Dermis blood vessel endothelial cell (primary cell): ENCODE measurements around the gene C1orf198. TPM values are rescaled to one million over a fixed set of nuclear protein-coding genes. Genes with fewer than 3 reads are reported as not detected.
A peak's percentile ranks its signal among the peaks of the same experiment; 100 is the strongest.

Source experiments
- DNase-seq: peaks from one replicate; pipeline ENCODE4 v3.0.0; 2010
- total RNA-seq: library from RNA; depleted of rRNA; stranded (reverse); fragments of >200 nt; gene quantifications from 2 replicates; pipeline ENCODE4 v1.2.3, GENCODE V29; 2014

The C1orf198 gene
- total RNA-seq, 1 donor from 2014 or later = 20.8 TPM

DNA sequence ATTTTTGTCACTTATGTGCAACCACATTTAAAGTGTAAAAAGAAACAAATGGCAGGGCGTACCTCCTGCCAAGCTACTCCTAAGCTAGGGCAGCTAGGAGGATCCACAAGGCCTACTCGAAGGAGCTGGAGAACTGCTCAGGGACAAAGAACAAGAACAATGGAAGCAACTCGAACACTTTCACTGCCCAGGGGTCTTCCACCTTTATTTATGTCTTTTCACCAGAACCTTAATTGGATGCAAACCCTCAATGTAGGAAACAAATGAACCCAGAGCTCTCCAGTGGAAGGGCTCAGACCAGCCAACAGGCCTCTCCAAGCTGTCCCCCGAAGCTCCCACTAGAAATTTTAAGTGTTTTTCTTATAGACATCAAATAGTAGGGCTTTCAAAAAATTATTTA is 39.9 kb downstream of the C1orf198 start:
- DNase-seq = no peak

DNA sequence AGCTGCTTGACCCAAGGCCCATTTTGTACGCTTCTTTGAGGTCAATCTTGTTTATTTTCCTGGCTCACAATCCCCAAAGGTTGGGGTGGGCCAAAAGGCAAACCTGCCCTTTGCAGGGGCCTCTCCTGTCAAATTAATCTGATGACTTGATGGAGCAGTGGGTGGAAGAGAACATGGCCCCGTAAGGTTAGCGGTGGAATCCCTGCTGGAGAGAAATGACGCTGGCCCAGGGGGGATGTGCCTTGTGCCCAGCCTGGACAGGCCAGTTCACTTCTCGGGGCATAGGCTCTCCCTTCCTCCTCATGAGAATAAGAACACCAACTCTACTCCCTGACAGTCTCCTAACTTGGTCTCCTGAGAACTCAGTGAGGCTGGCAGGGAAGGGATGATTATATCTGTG is 40.5 kb downstream of the C1orf198 start:
- DNase-seq = no peak

GRCh38 chr1:230827081-230827681 is 41.1 kb downstream of the C1orf198 start:
- no peak for DNase-seq

DNA sequence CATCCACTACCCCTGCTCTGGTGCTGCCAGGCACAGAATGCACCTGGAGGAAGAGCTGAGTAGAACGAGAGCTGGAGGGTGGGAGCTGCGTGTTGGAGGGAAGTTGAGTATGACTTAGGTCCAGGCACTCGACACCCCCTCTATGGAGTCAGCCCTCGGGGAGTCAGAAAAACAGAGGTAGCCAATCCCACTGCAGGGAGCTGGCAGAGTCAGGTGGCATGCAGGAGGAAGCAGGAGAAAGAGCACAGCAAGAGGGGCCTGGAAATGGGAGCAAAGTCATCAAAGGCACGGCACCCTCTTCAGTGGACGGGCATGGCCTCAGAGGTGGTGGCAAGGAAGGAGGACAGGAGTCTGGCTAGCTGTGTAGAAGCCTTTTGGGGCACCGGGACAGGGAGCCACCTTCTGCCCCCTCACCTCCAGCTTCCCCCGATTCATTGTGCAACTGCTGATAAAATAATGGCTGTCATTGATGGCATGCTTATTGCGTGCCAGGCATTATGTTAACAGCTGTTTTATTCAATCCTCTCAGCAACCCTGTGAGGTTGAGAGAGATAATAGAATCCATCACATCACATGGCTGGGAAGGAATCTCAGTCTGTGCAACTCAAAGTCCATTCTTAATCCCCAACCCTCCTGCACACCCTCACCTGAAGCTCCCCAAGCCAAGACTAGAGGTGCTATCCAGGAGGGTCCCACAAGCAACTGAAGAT is 42.0 kb downstream of the C1orf198 start:
- DNase-seq = no peak

DNA sequence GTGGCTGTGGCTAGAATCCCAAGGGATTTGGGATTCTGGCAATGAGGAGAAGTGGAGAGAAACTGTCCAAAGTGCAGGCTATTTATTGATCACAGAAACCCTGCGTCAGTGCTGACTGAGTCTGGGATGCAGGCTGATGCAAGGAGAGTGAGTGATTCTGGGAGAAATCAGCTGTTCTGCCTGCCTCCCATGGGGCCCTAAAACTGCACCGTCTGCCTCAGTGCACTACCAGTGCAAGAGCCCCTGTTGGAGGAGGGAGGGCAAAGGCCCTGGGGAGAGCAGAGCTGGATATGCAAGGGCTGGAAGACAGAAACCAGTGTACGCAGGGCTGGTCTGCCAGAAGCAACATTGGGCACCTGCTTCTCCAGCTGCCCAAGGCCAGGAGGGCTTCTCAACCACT is 42.6 kb downstream of the C1orf198 start:
- DNase-seq = no peak

GRCh38 chr1:230824919-230825721 is 43.2 kb downstream of the C1orf198 start:
- DNase-seq = peak; percentile 64

- DNase-seq = peak; percentile 24
Observed at GRCh38 chr1:230824551-230824918, 43.8 kb downstream of the C1orf198 start.

GRCh38 chr1:230823931-230824381 is 44.4 kb downstream of the C1orf198 start:
- DNase-seq = no peak

DNA sequence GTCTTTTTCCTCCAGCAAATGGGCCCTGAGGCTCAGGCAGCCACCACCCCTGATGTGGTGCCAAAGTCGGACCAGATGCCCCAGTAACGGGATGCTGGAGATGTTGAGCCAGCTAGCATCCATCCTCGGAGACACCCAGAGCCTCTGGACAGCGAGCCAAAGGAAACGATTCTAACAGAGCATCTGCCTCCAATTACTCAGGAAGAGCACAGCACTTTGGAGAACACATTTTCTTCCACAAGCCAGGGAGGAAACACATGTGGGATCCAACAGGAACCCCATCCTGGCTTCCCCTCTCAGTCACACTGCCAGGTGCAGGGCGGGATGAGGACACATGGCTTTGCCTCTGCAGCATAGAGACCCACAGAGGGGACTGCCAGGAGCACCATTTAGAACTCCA is 44.9 kb downstream of the C1orf198 start:
- DNase-seq = peak; percentile 85

DNA sequence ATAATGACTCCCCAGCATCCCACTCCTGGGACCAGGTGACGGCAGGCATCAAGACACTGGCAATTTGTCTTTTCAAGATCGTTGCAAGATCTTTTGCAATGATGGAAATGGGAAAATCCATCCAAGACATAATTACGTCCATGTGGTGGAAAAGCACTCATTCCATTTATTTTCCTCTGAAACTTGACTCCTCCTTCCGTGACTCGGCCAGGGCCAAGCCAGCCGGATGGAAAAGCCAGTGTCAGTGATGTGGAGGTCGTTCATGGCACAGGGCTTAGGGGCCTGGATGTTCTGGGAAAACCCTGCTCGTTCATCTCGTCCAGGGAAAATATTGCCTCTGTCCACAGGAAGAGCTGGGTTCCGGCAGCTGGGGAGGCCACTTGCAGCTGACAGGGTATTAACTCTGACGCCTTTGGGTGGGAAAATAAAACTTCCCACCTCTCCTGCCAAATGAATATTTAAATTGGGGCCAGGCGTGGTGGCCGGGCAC is 46.2 kb downstream of the C1orf198 start:
- peak; percentile 86 for DNase-seq

DNA sequence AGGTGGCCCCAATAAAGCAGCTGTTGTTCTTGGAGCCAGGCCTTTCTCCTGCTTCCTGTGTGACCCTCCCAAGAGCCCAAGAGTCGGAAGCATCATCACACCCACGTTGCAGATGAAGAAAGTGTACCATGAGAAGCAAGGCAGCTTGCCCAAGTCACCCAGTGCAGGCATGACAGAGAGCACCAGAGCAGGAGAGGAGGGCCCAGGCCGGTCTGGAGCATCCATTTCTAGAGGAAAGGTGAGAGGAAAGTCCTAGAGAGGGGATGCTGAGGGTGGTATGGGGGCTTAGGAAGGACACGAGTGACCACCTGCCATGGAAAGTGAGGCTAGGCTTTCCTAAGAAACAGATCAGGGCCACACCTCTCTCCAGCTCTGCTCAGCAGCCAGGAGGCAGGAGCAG is 47.0 kb downstream of the C1orf198 start:
- DNase-seq = no peak

DNA sequence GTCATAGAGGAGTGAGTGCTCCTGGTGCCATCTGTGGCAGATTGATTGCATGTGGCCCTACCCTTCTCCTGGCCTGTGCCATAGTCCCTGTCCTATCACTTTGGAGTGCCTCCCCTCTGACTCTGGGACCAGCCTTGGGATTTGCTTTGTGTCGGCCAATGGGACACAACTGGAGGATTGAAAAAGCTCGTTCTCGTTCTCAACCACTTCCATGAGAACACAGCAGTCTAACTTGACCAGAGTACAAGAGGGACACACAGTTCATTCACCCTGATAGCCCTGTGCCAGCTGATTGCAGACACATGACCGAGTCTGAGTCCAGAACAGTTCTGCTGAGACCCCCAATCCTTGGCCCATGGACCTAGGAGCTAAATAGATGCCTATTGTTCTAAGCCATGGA is 47.8 kb downstream of the C1orf198 start:
- DNase-seq = no peak

- DNase-seq = no peak
Observed at GRCh38 chr1:230819976-230820375, 48.3 kb downstream of the C1orf198 start.

- no peak for DNase-seq
Observed at GRCh38 chr1:230818901-230819300, 49.4 kb downstream of the C1orf198 start.

- no peak for DNase-seq
Observed at GRCh38 chr1:230818367-230818766, 50.0 kb downstream of the C1orf198 start.

GRCh38 chr1:230816018-230816417 is 52.3 kb downstream of the C1orf198 start:
- no peak for DNase-seq

DNA sequence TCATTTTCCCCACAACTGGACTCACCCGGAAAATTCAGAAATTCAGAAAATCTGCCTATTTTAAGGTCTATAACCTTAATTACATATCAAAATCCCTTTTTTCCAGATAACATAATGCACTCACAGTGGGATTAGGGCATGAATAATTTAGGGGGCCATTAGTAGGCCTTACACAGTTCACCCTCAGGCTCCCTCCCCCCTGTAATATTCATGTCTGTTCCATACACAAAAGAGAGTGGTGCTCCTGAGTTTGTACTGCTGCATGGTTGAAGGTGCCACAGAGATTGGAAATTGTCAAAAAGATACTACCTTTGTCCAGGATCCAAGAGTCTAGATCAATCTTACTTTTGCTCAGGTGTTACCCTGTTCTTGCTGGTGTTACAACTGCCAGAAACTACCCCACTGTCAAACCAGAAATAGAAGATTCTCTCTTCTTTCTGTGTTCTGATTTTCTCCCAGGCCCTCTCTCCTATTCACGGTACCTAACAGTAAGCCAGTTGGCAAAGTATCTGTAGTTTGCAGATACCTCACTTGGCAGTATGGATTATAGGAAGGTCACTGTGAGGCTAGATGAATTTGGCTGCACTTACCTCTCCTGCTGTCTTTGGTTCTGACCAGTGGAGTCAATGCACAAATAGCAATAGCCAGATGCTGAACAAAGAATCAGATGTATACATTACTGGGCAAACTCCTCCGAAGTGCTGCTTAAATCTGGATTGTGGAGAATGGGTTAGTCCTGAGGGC is 53.2 kb downstream of the C1orf198 start:
- no peak for DNase-seq

DNA sequence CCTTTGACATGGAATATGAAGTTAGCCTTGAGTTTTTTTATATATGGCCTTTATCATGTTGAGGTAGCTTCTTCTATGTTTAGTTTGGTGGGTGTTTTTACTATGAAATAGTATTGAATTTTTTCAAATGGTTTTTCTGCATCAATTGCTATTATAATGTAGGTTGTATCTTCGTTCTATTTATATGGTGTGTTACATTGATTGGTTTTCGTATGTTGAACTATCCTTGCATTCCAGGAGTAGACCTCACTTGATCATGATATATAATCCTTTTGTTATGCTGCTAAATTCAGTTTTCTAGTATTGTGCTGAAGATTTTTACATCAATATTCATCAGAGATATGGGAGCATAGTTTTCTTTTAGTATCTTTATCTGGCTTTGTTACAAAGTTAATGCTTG is 55.8 kb downstream of the C1orf198 start:
- DNase-seq = no peak

- no peak for DNase-seq
Observed at GRCh38 chr1:230809256-230809990, 58.9 kb downstream of the C1orf198 start.

DNA sequence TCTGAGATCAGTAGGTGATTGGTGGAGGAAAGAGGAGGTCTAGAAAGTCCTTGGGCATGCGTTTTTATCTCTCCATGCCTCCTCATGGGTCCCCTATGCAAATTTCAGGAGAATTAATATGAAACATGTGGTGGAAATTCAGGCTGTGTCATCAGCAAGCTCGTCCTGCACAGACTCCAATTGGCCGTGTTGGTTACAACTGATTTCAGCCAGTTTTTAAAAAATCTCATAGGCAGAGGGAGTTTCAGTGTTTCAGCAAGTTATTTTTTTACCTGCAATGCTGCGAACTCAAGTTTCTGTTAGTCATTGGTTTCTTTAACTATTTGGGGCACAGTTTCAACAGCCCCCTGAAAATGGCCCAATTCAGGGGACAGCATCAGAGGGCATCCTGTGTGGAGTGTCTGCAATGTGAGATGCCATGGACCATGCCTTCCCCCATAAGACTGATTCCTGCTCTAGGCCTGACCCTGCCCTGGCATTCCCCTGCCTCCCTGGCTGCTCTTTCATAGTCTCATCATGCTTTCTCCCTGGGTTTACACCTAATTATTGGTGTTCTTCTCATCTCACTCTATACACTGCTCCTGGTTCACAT is 59.9 kb downstream of the C1orf198 start:
- DNase-seq = no peak

- no peak for DNase-seq
Observed at GRCh38 chr1:230807561-230808280, 60.6 kb downstream of the C1orf198 start.
